Central memory CD8-positive, alpha-beta T cell (primary cell): ENCODE data around the gene CMIP.
A peak's percentile ranks its signal among the peaks of the same experiment; 100 is the strongest.

Experiments
- ATAC-seq: fragments of 150-1000 bp; cut with Tn5 transposase; replicated peaks from 2 replicates; pipeline ENCODE4 v1.10.0; 2022; ENCODE audit warnings: mild to moderate bottlenecking, moderate FRiP score, moderate number of reproducible peaks; ENCODE audit not compliant: poor library complexity, severe bottlenecking; ENCODE audit errors: extremely low read depth
- DNase-seq, 2 donors: peaks; one replicate each; pipeline ENCODE4 v3.0.0; 2021; ENCODE audit warnings: low spot score in 2 of 2
- H3K27ac Mint-ChIP-seq: one replicate; pipeline ENCODE4 v1.8.0; 2022; ENCODE audit warnings: low read depth, mild to moderate bottlenecking, moderate library complexity, mixed read lengths
- H3K27me3 Mint-ChIP-seq: one replicate; pipeline ENCODE4 v1.8.0; 2022; ENCODE audit warnings: mixed read lengths
- H3K36me3 Mint-ChIP-seq: one replicate; pipeline ENCODE4 v1.8.0; 2022; ENCODE audit warnings: mild to moderate bottlenecking, moderate library complexity, mixed read lengths; ENCODE audit not compliant: insufficient read depth
- H3K4me1 Mint-ChIP-seq: one replicate; pipeline ENCODE4 v1.8.0; 2022; ENCODE audit warnings: mixed read lengths
- H3K4me3 Mint-ChIP-seq: one replicate; pipeline ENCODE4 v1.8.0; 2022; ENCODE audit warnings: mild to moderate bottlenecking, moderate library complexity, mixed read lengths
- H3K9me3 Mint-ChIP-seq: one replicate; pipeline ENCODE4 v1.8.0; 2022; ENCODE audit warnings: mixed read lengths

Gene CMIP

DNA sequence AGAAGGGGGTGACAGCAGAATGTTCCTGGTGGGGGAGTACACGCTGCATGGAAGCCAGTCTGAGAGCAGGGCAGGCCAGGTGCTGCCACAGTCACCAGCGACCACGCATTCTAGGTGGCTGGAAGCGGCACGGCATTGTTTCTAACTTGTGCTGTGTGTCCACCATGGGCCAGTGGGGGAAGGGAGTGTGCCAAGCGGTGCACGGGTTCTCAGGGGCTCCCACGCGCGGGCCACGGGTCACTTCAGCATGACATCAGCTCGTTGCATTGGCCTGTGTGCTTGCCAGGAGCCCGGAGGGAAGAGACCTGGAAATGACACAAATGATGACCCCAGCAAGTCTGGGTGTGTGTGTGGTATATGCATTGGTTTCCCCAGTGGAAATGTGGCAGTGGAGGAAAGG, 169.6 kb downstream of the CMIP start:
- no peaks in the 10 kb centered on the region for H3K27me3 Mint-ChIP-seq
- no peak overlapping the region for H3K27ac Mint-ChIP-seq
- H3K9me3 Mint-ChIP-seq, result no peaks in the 10 kb centered on the region
- ATAC-seq (no peak), DNase-seq (no peak)
- H3K4me1 Mint-ChIP-seq, result peaks cover 13% of the 10 kb centered on the region
- peaks cover 6% of the 10 kb centered on the region for H3K36me3 Mint-ChIP-seq
- H3K4me3 Mint-ChIP-seq, result no peak overlapping the region

DNA sequence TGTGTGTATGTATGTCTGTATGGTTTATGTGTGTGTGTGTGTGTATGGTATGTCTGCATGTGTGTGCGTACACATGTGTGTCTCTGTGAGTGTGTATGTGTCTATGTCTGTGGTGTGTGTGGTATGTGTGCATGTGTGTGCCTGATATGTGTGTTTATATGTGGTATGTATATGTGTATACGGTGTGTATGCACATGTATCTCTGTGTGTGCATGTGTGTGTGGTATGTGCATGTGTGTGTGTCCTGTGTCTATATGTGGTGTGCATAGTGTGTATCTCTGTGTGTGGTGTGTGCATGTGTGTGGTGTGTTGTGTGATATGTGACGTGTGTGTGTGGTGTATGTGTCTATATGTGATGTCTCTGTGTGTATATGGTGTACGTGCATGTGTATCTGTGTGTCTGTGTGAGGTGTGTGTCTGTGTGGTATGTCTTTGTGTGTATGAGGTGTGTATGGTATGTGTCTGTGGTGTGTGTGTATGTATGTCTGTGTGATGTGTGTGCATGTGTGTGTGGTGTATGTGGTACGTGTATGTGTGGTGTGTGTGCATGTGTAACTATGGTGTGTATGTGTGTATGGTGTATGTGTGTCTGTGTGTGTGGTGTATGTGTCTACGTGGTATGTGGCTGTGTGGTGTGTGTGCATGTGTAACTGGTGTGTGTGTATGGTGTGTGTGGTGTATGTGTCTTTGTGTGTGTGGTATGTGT, 170.2 kb downstream of the CMIP start:
- H3K4me1 Mint-ChIP-seq, result peaks cover 7% of the 10 kb centered on the region
- DNase-seq (no peak), ATAC-seq (no peak)
- H3K4me3 Mint-ChIP-seq, result no peak overlapping the region
- H3K27me3 Mint-ChIP-seq, result no peaks in the 10 kb centered on the region
- no peak overlapping the region for H3K27ac Mint-ChIP-seq
- H3K9me3 Mint-ChIP-seq, result no peaks in the 10 kb centered on the region
- peaks cover 5% of the 10 kb centered on the region for H3K36me3 Mint-ChIP-seq

DNA sequence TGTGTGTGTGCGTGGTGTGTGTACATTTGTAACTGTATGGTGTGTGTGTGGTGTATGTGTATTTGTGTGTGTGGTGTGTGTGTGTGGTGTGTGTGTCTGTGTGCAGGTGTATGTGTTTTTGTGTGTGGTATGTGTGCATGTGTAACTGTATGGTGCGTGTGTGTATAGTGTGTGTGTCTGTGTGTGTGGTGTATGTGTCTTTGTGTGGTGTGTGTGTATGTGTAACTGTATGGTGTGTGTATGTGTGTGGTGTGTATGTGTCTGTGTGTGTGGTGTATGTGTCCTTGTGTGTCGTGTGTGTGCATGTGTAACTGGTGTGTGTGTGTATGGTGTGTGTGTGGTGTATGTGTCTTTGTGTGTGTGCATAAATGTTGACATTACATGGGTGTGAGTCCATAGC, 170.8 kb downstream of the CMIP start:
- H3K4me3 Mint-ChIP-seq, result no peak overlapping the region
- peaks cover 7% of the 10 kb centered on the region for H3K4me1 Mint-ChIP-seq
- no peak overlapping the region for H3K27ac Mint-ChIP-seq
- peaks cover 6% of the 10 kb centered on the region for H3K36me3 Mint-ChIP-seq
- no peak for DNase-seq
- no peak for ATAC-seq
- H3K27me3 Mint-ChIP-seq, result no peaks in the 10 kb centered on the region
- H3K9me3 Mint-ChIP-seq, result no peaks in the 10 kb centered on the region

DNA sequence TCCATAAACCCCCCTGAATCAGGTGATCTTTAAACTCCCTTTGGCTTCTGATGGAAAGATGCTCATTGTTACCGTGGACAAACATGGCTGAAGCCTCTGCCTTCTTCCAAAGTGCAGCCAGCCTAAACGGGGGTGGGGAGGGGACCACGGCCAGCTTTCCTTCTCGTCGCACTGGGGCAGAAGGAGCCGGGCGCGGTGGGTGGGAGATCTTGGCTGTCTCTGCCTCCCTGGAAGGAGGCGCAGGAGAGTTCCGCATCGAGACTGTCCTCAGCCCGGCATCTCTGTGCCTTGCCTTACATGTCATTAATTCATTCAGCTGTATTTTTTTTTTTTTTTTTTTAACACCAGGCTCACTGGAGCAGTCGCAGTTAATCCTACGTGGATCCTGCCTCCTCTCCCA, 171.2 kb downstream of the CMIP start:
- DNase-seq, result no peak
- no peak for ATAC-seq
- Mint-ChIP-seq H3K27ac (no peak overlapping the region), H3K4me3 (no peak overlapping the region), H3K27me3 (no peaks in the 10 kb centered on the region), H3K4me1 (peaks cover 7% of the 10 kb centered on the region), H3K9me3 (no peaks in the 10 kb centered on the region), H3K36me3 (peaks cover 6% of the 10 kb centered on the region)

DNA sequence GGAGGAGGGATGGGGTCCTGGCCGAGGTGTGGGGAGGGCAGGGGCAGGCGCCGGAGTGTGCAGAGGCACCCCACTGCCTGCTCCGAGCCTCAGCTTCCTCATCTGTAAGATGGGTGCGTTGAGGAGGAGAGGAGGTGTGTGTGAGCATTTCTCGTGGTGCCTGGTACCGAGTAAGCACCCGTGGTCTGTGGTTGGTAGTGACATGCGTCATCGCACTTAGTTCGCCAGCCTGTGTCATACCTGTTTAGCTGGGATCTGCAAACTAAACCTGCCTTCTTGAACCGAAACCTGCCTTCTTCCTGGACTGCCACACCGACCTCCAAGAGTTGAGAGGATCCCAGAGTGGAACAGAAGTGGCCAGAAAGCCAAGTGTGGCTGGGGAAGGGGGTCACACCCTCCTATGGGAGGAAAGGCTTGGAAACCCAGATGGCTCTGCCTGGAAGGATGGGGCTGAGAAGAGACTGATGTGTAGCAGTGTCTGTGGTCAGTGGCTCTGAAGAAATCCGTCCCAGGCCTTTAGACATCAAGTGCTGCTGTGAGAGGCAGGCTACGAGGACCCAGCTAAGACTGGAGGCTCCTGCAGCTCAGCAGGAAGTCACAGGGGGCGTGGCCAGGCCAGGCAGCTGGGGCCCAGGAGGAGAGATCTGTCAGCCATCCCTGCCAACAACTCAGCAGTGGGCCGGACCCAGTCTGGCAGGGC, 171.9 kb downstream of the CMIP start:
- Mint-ChIP-seq H3K27ac (no peak overlapping the region), H3K4me3 (peak overlapping the region; percentile 61), H3K36me3 (peaks cover 6% of the 10 kb centered on the region), H3K4me1 (peaks cover 7% of the 10 kb centered on the region), H3K27me3 (no peaks in the 10 kb centered on the region), H3K9me3 (no peaks in the 10 kb centered on the region)
- DNase-seq, result peak; percentile 64 to 85
- peak; percentile 98 for ATAC-seq

DNA sequence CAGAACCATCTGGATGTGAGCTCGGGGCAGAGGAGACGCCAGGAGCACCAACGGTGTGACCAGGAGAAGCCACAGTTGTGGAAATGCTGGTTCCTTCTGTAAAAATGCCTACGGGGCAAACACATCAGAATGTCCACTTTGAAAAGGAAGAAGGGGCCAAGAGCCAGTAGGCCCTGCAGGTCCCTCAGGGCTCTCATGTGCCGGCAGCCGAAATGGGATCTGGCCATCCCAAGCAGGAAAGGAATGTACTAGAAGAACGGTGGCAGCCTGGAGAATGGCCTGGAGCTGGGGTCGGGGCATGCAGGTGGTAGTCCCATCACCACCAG, 172.4 kb downstream of the CMIP start:
- Mint-ChIP-seq H3K9me3 (no peaks in the 10 kb centered on the region), H3K27me3 (no peaks in the 10 kb centered on the region), H3K36me3 (peaks cover 6% of the 10 kb centered on the region), H3K4me3 (peak overlapping the region; percentile 61), H3K27ac (no peak overlapping the region), H3K4me1 (peaks cover 7% of the 10 kb centered on the region)
- DNase-seq (no peak), ATAC-seq (no peak)

DNA sequence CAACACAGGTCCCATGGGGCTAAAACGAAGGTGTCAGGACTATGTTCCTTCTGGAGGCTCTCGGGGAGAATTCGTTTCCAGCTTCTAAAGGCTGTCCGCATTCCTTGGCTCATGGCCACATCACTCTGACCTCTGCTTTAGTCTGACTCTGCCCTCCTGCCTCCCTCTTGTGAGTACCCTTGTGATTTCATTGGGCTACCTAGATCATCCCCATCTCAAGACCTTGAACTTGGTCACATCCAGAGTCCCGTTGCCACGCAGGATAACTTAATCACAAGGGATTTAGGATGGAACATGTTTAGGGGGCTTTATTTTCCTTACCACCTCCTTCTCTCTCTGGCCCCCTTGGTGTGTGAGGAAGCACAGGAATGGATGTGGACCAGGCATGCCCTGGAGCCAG, 173.6 kb downstream of the CMIP start:
- Mint-ChIP-seq H3K4me3 (no peak overlapping the region), H3K27me3 (no peaks in the 10 kb centered on the region), H3K27ac (no peak overlapping the region), H3K9me3 (no peaks in the 10 kb centered on the region), H3K36me3 (peaks cover 6% of the 10 kb centered on the region), H3K4me1 (peaks cover 7% of the 10 kb centered on the region)
- DNase-seq (no peak), ATAC-seq (no peak)

DNA sequence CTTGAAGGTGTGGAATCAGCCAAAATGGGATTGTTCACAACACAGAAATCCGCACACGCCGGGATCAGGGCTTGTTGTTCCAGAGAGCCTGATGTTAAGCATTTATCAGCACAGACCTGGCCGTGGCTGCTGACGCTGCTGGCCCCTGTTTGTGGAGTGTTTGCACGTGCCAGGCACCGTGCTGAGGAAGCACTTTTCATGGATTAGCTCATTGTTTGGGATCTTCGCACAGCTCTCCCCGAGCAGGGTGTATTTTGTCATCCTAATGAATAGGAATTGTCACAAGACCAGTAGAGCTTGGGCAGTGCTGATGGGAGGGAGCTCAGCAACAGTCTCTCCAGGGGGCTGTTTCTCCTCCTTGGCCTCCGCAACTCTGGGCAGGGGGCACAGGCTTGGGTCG, 174.1 kb downstream of the CMIP start:
- peaks cover 7% of the 10 kb centered on the region for H3K4me1 Mint-ChIP-seq
- H3K27ac Mint-ChIP-seq, result no peak overlapping the region
- no peaks in the 10 kb centered on the region for H3K9me3 Mint-ChIP-seq

DNA sequence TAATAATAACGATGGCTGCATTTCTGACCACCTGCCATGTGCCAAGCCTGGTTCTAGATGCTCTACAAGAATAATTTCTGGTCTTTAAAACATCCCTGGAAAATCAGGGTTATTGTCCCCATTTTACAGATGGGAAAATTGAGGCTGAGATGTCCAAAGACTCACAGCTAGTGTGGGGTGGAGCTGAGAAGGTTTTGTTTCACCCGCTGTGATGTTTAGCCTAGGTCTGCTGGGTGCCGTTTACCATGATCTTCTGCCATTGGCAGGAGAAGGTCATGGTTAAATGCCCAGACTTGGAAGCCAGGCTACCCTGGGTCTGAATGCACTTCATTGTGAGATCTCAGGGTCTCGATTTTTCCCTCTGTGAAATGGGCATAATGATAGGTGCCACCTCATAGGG, 175.4 kb downstream of the CMIP start:
- no peaks in the 10 kb centered on the region for H3K27me3 Mint-ChIP-seq
- H3K36me3 Mint-ChIP-seq, result peaks cover 8% of the 10 kb centered on the region
- H3K4me1 Mint-ChIP-seq, result peaks cover 7% of the 10 kb centered on the region
- H3K4me3 Mint-ChIP-seq, result no peak overlapping the region
- ATAC-seq (no peak), DNase-seq (no peak)
- H3K27ac Mint-ChIP-seq, result no peak overlapping the region
- no peaks in the 10 kb centered on the region for H3K9me3 Mint-ChIP-seq

More for the DNA sequence above, 174.1 kb downstream of the CMIP start:
- ATAC-seq (no peak), DNase-seq (no peak)
- Mint-ChIP-seq H3K27me3 (no peaks in the 10 kb centered on the region), H3K36me3 (peaks cover 6% of the 10 kb centered on the region), H3K4me3 (no peak overlapping the region)

DNA sequence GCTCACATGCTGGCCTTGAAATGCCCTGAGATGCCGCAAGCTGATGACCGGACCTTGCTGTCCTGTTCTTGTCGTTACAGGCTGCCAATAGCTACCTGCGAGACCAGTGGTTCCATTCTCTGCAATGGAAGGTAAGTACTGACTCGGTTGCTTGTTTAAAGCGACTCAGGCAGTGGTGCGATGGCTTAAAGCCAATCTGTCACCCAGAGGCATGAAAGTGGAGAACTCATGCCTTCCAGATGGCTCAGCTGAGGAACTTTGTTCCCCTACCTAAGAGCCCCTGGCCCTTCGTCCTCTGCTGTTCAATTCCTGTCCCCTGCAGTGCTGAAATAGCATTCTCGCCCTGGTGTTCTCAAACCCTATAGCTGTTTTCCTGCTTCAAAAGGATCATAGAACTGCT, 176.2 kb downstream of the CMIP start:
- no peak for ATAC-seq
- no peak overlapping the region for H3K4me3 Mint-ChIP-seq
- no peaks in the 10 kb centered on the region for H3K9me3 Mint-ChIP-seq
- H3K36me3 Mint-ChIP-seq, result peaks cover 8% of the 10 kb centered on the region
- no peak for DNase-seq
- no peaks in the 10 kb centered on the region for H3K27me3 Mint-ChIP-seq
- peaks cover 7% of the 10 kb centered on the region for H3K4me1 Mint-ChIP-seq
- H3K27ac Mint-ChIP-seq, result no peak overlapping the region

DNA sequence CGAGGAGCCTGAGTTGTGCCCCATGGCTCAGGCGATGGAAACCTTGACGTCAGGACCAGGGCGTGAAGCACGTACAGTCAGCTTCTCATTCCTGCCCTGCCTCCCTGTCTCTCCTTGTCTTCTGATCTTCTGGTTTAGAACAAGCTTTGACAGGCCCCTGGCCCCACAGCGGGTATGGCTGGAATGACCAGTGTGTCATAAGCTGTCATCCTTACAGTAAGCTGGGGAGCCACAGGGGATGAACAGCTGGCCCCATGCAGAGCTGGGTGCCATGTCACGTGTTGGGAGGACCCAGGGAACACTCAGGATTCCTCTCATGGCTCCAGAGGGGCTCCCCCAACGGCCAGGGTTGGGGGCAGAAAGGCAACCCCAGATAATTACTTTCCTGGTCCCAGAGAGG, 176.9 kb downstream of the CMIP start:
- H3K4me1 Mint-ChIP-seq, result peaks cover 6% of the 10 kb centered on the region

DNA sequence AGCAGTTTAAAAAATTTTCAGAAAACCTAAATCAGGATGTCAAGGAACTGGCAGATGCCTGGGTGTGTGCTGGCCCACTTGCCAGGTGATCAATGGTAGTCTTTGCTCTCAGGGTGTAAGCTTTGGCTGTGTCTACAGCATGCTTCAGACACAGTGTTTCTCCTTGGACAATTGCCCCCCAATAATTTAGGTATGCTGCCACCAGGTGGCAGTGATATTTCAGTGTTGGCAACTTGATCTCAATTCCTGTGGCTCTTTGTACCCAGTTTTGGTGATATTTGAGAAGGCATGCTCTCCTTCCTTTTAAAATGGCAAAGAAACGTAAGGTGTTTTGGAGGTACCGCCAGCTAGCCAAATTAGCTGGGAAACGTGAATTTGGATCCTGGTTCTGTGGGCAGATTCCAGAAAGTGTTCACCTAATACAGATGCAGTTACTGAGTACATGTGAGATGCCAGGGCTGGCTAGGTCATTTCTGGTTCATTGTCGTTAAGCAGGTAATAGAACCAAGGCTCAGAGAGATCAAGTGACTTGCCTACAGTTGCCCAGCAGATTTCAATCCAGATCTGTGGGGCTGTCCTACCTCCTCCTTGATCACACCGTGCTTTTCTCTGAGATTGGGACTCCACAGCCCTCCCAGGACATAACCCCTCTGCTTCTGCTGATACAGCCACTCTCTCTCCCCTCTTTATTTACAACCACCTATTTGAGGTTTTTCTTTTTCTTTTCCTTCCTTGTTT, 178.9 kb downstream of the CMIP start:
- Mint-ChIP-seq H3K4me1 (no peaks in the 10 kb centered on the region), H3K27me3 (no peaks in the 10 kb centered on the region), H3K4me3 (no peak overlapping the region), H3K36me3 (peaks cover 3% of the 10 kb centered on the region), H3K9me3 (no peaks in the 10 kb centered on the region), H3K27ac (no peak overlapping the region)
- peak; percentile 23 to 34 for DNase-seq
- ATAC-seq, result no peak

More for the DNA sequence above, 176.9 kb downstream of the CMIP start:
- ATAC-seq (no peak), DNase-seq (no peak)
- Mint-ChIP-seq H3K27me3 (no peaks in the 10 kb centered on the region), H3K36me3 (peaks cover 6% of the 10 kb centered on the region), H3K4me3 (no peak overlapping the region), H3K27ac (no peak overlapping the region), H3K9me3 (no peaks in the 10 kb centered on the region)

DNA sequence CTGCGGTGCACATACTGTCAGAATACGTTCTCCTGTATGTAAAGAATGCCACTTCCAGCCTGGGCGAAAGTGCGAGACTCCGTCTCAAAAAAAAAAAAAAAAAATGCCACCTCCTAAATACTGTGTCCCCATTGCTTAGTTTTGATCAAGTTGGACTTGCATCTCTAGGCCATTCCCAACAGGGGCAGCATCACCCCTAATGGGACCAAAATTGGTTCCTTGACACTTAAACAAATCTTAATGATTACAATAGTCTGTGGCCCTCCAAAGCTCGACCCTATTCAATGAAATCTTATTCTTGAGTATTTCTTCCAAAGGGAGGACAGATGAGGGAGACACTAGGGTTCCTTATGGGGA, 179.8 kb downstream of the CMIP start:
- no peaks in the 10 kb centered on the region for H3K4me1 Mint-ChIP-seq
- no peaks in the 10 kb centered on the region for H3K27me3 Mint-ChIP-seq
- H3K27ac Mint-ChIP-seq, result no peak overlapping the region
- H3K9me3 Mint-ChIP-seq, result no peaks in the 10 kb centered on the region
- DNase-seq (no peak), ATAC-seq (no peak)
- H3K4me3 Mint-ChIP-seq, result no peak overlapping the region
- peaks cover 3% of the 10 kb centered on the region for H3K36me3 Mint-ChIP-seq
